Calu3 (cell line): ENCODE measurements around the gene IL6. TPM values are rescaled to one million over a fixed set of nuclear protein-coding genes. Genes with fewer than 3 reads are reported as not detected.

ENCODE experiments used
- BruUV-seq: library from RNA; stranded (reverse); fragments of 400-500 nt; replicated peaks from 2 replicates; lab custom pipeline; 2021; lab: Mats Ljungman, UMichigan
- CTCF ChIA-PET: fragments of 300-600 bp; sonication (Branson Sonifier 250); formaldehyde crosslinking; loops from one replicate; lab custom pipeline; 2022; ENCODE audit warnings: antibody characterized with exemption; lab: Charles Lee
- DNase-seq: peaks from one replicate; pipeline ENCODE4 v3.0.0; 2022
- H3K27ac Mint-ChIP-seq: one replicate; pipeline ENCODE4 v1.8.0; 2022; ENCODE audit warnings: mixed read lengths; ENCODE audit not compliant: unreplicated experiment
- H3K27me3 Mint-ChIP-seq: one replicate; pipeline ENCODE4 v1.8.0; 2022; ENCODE audit warnings: mixed read lengths; ENCODE audit not compliant: unreplicated experiment
- H3K36me3 Mint-ChIP-seq: one replicate; pipeline ENCODE4 v1.8.0; 2022; ENCODE audit warnings: mild to moderate bottlenecking, moderate library complexity, mixed read lengths; ENCODE audit not compliant: insufficient read depth, unreplicated experiment
- H3K4me1 Mint-ChIP-seq: one replicate; pipeline ENCODE4 v1.8.0; 2022; ENCODE audit warnings: mild to moderate bottlenecking, low read depth, mixed read lengths; ENCODE audit not compliant: unreplicated experiment
- H3K4me3 Mint-ChIP-seq: one replicate; pipeline ENCODE4 v1.8.0; 2022; ENCODE audit warnings: mild to moderate bottlenecking, low read depth, moderate library complexity, mixed read lengths; ENCODE audit not compliant: unreplicated experiment
- H3K9me3 Mint-ChIP-seq: one replicate; pipeline ENCODE4 v1.8.0; 2022; ENCODE audit warnings: low read depth, mixed read lengths; ENCODE audit not compliant: unreplicated experiment
- CTCF ChIP-seq: fragments of 200-600 bp; IDR thresholded peaks from one replicate; pipeline ENCODE4 v1.8.0; 2022; ENCODE audit warnings: antibody characterized with exemption; ENCODE audit not compliant: unreplicated experiment
- intact Hi-C: fragments of 100-400 bp; cut with micrococcal nuclease; formaldehyde crosslinking; loops from one replicate; pipeline ENCODE4 v1.10.0; 2022; ENCODE audit not compliant: unreplicated experiment
- total RNA-seq: library from RNA; stranded (reverse); gene quantifications from 2 replicates; pipeline ENCODE4 v1.2.3, GENCODE V29; 2022

IL6 gene
- total RNA-seq, 1 experiment from 2014 or later = 20.7 TPM

GRCh38 chr7:22681312-22681711 lies 45.7 kb upstream of the IL6 start:
- no TSS peak for BruUV-seq
- intact Hi-C loops = loop anchor here (1.0 kb wide), 1 partner anchor 27 kb away; no protein-coding TSS in a partner anchor
- no peak for TF ChIP-seq CTCF
- Mint-ChIP-seq H3K27ac (no peak overlapping the region), H3K4me1 (no peaks in the 10 kb centered on the region), H3K9me3 (no peaks in the 10 kb centered on the region), H3K4me3 (no peak overlapping the region), H3K27me3 (no peaks in the 10 kb centered on the region), H3K36me3 (no peaks in the 10 kb centered on the region)
- CTCF ChIA-PET = interaction anchor here (0.6 to 1.5 kb wide), 2 partner anchors 13 to 373 kb away, joined by 3 read pairs; no protein-coding TSS in a partner anchor
- no peak for DNase-seq

GRCh38 chr7:22681852-22682657 lies 44.9 kb upstream of the IL6 start:
- H3K4me3 Mint-ChIP-seq = no peak overlapping the region
- BruUV-seq = no TSS peak

GRCh38 chr7:22683379-22683778 lies 43.6 kb upstream of the IL6 start:
- DNase-seq = no peak
- Mint-ChIP-seq H3K4me3 (no peak overlapping the region), H3K27me3 (no peaks in the 10 kb centered on the region), H3K4me1 (no peaks in the 10 kb centered on the region), H3K9me3 (no peaks in the 10 kb centered on the region), H3K36me3 (no peaks in the 10 kb centered on the region), H3K27ac (no peak overlapping the region)
- CTCF ChIA-PET = no interaction called here
- no TSS peak for BruUV-seq
- TF ChIP-seq CTCF = no peak
- intact Hi-C loops = no loop called here

More at GRCh38 chr7:22681852-22682657, 44.9 kb upstream of the IL6 start:
- CTCF ChIA-PET = interaction anchor here (0.6 kb wide), 1 partner anchor 372 kb away, joined by 3 read pairs; no protein-coding TSS in a partner anchor
- no peak for TF ChIP-seq CTCF
- no peaks in the 10 kb centered on the region for H3K36me3 Mint-ChIP-seq
- H3K9me3 Mint-ChIP-seq = no peaks in the 10 kb centered on the region
- H3K27ac Mint-ChIP-seq = no peak overlapping the region
- intact Hi-C loops = loop anchor here (1.0 kb wide), 1 partner anchor 26 kb away; no protein-coding TSS in a partner anchor
- H3K27me3 Mint-ChIP-seq = no peaks in the 10 kb centered on the region
- DNase-seq = no peak
- no peaks in the 10 kb centered on the region for H3K4me1 Mint-ChIP-seq

GRCh38 chr7:22686620-22687019 lies 40.4 kb upstream of the IL6 start:
- TF ChIP-seq CTCF = no peak
- no peak for DNase-seq
- CTCF ChIA-PET = interaction anchor here (0.5 to 2.4 kb wide), 3 partner anchors 10 to 37 kb away, joined by 3 to 6 read pairs (median 4); no protein-coding TSS in a partner anchor
- no TSS peak for BruUV-seq
- Mint-ChIP-seq H3K27me3 (no peaks in the 10 kb centered on the region), H3K4me1 (no peaks in the 10 kb centered on the region), H3K9me3 (no peaks in the 10 kb centered on the region), H3K27ac (no peak overlapping the region), H3K36me3 (no peaks in the 10 kb centered on the region), H3K4me3 (no peak overlapping the region)
- intact Hi-C loops = no loop called here
